ENCODE results near the gene TBL1XR1.
A peak's percentile ranks its signal among the peaks of the same experiment; 100 is the strongest.
"Not testable (repeated sequence)": the region's sequence is repeated elsewhere in the genome, so short reads cannot be mapped to it uniquely, and the experiment has no call there.

TBL1XR1 gene

GRCh38 chr3:177213801-177214535 lies 16.7 kb upstream of the TBL1XR1 start:
- no peaks in the 10 kb centered on the region for H3K27me3 Mint-ChIP-seq
- no peaks in the 10 kb centered on the region for H3K36me3 Mint-ChIP-seq
- H3K27ac Mint-ChIP-seq, result peak overlapping the region; percentile 10
- H3K4me3 Mint-ChIP-seq, result no peak overlapping the region
- H3K9me3 Mint-ChIP-seq (ENCODE audit: low read depth), result no peaks in the 10 kb centered on the region
- H3K4me1 Mint-ChIP-seq (ENCODE audit: low read depth), result peaks cover 3% of the 10 kb centered on the region

- H3K4me3 Mint-ChIP-seq, result no peak overlapping the region
- no peaks in the 10 kb centered on the region for H3K9me3 Mint-ChIP-seq (ENCODE audit: low read depth)
- H3K27me3 Mint-ChIP-seq, result no peaks in the 10 kb centered on the region
- peaks cover 3% of the 10 kb centered on the region for H3K4me1 Mint-ChIP-seq (ENCODE audit: low read depth)
- H3K27ac Mint-ChIP-seq, result no peak overlapping the region
- no peaks in the 10 kb centered on the region for H3K36me3 Mint-ChIP-seq
These were observed 15.5 kb upstream of the TBL1XR1 start for GRCh38 chr3:177212756-177213155.

DNA sequence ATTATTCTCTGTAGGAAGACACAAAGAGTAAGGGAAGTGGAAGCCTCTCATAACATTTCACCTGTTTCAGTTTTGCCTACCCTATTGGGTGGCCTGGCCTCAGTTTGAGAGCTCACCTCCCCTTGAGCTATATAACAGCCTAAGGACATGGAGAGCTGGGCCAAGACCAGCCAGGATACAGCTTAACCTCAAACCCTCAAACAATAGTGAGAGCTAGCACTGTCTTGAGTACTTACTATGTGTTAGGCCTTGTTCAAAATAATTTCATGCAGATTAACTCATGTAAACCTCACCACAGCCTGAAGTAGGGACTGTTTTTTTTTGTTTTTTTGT lies 15.0 kb upstream of the TBL1XR1 start:
- Mint-ChIP-seq H3K4me3 (no peak overlapping the region), H3K36me3 (no peaks in the 10 kb centered on the region), H3K4me1 (ENCODE audit: low read depth) (peaks cover 3% of the 10 kb centered on the region), H3K9me3 (ENCODE audit: low read depth) (no peaks in the 10 kb centered on the region), H3K27ac (no peak overlapping the region), H3K27me3 (no peaks in the 10 kb centered on the region)

DNA sequence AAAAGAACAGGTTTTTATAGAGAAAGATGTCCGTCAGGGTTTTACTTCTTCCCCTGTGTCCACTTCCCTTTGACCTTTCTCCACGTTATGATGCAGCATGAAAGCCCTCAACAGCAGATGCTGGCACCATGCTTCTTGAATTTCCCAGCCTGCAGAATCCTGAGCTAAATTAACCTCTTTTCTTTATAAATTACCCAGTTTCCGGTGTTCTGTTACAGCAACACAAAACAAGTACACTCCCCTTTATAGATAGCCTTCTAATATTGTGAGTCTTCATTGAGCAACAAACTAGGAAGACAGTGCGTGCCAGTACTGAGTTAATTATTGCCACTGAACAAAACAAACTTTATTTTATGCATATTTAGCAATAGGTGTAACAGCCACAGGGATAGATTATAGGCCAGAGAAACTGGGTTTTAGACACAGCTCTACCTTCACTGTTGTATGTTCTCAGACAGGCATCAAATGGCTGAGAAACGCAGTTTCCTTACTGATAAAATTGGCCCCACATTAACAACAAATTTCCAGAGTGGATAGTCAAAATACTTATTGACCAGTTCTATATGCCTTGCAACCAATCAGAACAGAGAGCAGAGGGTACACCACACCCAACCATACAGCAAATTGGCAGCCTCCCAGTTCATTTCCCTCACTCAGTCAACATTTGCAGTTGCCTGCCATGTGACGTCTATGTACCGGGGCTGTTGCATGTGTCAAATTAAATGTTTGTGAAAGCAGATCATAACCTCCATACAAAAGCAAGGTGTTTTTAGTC lies 14.4 kb upstream of the TBL1XR1 start:
- peaks cover 3% of the 10 kb centered on the region for H3K4me1 Mint-ChIP-seq (ENCODE audit: low read depth)
- no peaks in the 10 kb centered on the region for H3K36me3 Mint-ChIP-seq
- no peak overlapping the region for H3K4me3 Mint-ChIP-seq
- H3K27me3 Mint-ChIP-seq, result no peaks in the 10 kb centered on the region
- no peak overlapping the region for H3K27ac Mint-ChIP-seq
- no peaks in the 10 kb centered on the region for H3K9me3 Mint-ChIP-seq (ENCODE audit: low read depth)

DNA sequence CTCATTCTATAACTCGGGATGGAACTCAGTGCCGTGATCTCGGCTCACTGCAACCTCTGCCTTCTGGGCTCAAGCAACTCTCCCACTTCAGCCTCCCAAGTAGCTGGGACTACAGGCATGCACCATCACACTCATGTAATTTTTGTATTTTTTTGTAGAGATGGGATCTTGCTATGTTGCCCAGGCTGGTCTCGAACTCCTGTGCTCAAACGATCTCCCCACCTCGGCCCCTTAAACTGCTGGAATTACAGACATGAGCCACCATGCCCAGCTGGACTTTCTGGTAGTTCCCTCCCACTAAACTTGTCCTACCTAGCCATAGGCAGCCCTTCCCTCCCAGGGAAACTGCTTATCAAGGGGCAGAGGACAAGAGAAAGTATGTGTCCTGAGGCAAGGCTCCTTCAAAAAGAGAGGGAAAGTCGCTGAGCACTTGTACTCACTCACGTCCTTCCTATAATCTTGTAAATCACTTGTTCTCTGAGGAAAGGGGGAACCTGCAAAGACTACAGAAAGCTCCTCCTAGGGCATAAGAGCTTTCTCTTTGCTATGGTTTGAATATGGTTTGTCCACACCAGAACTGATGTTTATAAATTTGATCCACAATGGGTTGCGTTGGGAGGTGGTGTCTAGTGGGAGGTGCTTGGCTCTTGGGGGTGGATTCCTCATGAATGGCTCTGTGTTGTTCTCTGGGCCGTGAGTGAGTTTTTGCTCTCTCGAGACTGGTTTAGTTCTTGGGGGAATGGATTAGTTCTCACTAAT lies 13.6 kb upstream of the TBL1XR1 start:
- no peaks in the 10 kb centered on the region for H3K27me3 Mint-ChIP-seq
- H3K27ac Mint-ChIP-seq, result no peak overlapping the region

GRCh38 chr3:177209509-177209908 lies 12.2 kb upstream of the TBL1XR1 start:
- Mint-ChIP-seq H3K4me3 (no peak overlapping the region), H3K36me3 (no peaks in the 10 kb centered on the region), H3K9me3 (ENCODE audit: low read depth) (no peaks in the 10 kb centered on the region), H3K4me1 (ENCODE audit: low read depth) (peaks cover 3% of the 10 kb centered on the region), H3K27me3 (no peaks in the 10 kb centered on the region), H3K27ac (no peak overlapping the region)

More for the DNA sequence above, 13.6 kb upstream of the TBL1XR1 start:
- Mint-ChIP-seq H3K4me1 (ENCODE audit: low read depth) (peaks cover 3% of the 10 kb centered on the region), H3K9me3 (ENCODE audit: low read depth) (no peaks in the 10 kb centered on the region), H3K4me3 (no peak overlapping the region), H3K36me3 (no peaks in the 10 kb centered on the region)

DNA sequence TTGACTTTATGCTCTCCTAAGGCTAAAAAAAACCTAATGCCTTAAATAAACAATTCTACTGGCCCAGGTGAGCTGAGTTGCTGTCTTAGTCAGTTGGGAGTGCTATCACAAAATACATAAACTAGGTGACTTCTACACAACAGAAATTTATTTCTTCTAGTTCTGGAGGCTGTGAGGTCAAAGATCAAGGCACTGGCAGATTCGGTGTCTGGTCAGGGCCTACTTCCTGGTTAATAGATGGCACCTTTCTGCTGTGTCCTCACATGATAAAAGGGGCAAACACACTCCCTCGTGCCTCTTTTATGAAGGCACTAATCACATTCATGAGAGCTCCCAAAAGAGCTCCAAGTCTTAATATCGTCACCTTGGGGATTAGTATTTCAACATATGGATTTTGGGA lies 11.5 kb upstream of the TBL1XR1 start:
- Mint-ChIP-seq H3K9me3 (ENCODE audit: low read depth) (no peaks in the 10 kb centered on the region), H3K4me1 (ENCODE audit: low read depth) (peaks cover 3% of the 10 kb centered on the region), H3K36me3 (no peaks in the 10 kb centered on the region), H3K27me3 (no peaks in the 10 kb centered on the region), H3K4me3 (no peak overlapping the region), H3K27ac (no peak overlapping the region)

DNA sequence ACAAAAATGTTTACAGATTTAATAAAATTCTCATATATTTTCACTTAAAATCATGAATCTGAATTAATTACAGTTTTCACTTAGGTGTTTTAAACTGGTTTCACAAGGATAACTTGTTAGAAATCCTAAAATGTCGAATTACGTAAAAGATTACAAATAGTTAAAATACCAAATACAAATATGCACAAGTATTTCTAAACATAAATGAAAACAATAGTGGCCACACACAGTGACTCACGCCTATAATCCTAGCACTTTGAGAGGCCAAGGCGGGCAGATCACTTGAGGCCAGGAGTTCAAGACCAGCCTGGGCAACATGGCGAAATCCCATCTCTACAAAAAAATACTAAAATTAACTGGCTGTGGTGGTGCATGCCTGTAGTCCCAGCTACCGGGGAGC lies 10.9 kb upstream of the TBL1XR1 start:
- no peak overlapping the region for H3K4me3 Mint-ChIP-seq
- no peaks in the 10 kb centered on the region for H3K27me3 Mint-ChIP-seq
- H3K36me3 Mint-ChIP-seq, result no peaks in the 10 kb centered on the region
- H3K27ac Mint-ChIP-seq, result no peak overlapping the region
- no peaks in the 10 kb centered on the region for H3K9me3 Mint-ChIP-seq (ENCODE audit: low read depth)
- peaks cover 3% of the 10 kb centered on the region for H3K4me1 Mint-ChIP-seq (ENCODE audit: low read depth)

GRCh38 chr3:177206936-177207335 lies 9.7 kb upstream of the TBL1XR1 start:
- H3K36me3 Mint-ChIP-seq, result no peaks in the 10 kb centered on the region
- H3K4me3 Mint-ChIP-seq, result no peak overlapping the region
- H3K27me3 Mint-ChIP-seq, result no peaks in the 10 kb centered on the region
- H3K27ac Mint-ChIP-seq, result no peak overlapping the region
- H3K4me1 Mint-ChIP-seq (ENCODE audit: low read depth), result peaks cover 14% of the 10 kb centered on the region
- no peaks in the 10 kb centered on the region for H3K9me3 Mint-ChIP-seq (ENCODE audit: low read depth)

GRCh38 chr3:177203689-177204395 lies 6.6 kb upstream of the TBL1XR1 start:
- H3K27me3 Mint-ChIP-seq, result no peaks in the 10 kb centered on the region
- H3K36me3 Mint-ChIP-seq, result no peaks in the 10 kb centered on the region
- peaks cover 38% of the 10 kb centered on the region for H3K4me1 Mint-ChIP-seq (ENCODE audit: low read depth)
- H3K27ac Mint-ChIP-seq, result no peak overlapping the region
- H3K9me3 Mint-ChIP-seq (ENCODE audit: low read depth), result no peaks in the 10 kb centered on the region
- no peak overlapping the region for H3K4me3 Mint-ChIP-seq

DNA sequence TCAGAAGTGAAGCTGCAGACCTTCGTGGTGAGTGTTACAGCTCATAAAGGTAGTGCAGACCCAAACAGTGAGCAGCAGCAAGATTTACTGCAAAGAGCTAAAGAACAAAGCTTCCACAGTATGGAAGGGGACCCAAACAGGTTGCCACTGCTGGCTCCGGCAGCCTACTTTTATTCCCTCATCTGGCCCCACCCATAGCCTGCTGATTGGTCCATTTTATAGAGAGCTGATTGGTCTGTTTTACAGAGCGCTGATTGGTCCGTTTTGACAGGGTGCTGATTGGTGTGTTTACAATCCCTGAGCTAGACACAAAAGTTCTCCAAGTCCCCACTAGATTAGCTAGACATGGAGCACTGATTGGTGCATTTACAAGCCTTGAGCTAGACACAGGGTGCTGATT lies 5.7 kb upstream of the TBL1XR1 start:
- not testable (repeated sequence) for H3K9me3 Mint-ChIP-seq (ENCODE audit: low read depth); H3K27me3 Mint-ChIP-seq; H3K4me3 Mint-ChIP-seq; H3K36me3 Mint-ChIP-seq
- peaks cover 46% of the 10 kb centered on the region for H3K4me1 Mint-ChIP-seq (ENCODE audit: low read depth)
- H3K27ac Mint-ChIP-seq, result peak overlapping the region; percentile 99

DNA sequence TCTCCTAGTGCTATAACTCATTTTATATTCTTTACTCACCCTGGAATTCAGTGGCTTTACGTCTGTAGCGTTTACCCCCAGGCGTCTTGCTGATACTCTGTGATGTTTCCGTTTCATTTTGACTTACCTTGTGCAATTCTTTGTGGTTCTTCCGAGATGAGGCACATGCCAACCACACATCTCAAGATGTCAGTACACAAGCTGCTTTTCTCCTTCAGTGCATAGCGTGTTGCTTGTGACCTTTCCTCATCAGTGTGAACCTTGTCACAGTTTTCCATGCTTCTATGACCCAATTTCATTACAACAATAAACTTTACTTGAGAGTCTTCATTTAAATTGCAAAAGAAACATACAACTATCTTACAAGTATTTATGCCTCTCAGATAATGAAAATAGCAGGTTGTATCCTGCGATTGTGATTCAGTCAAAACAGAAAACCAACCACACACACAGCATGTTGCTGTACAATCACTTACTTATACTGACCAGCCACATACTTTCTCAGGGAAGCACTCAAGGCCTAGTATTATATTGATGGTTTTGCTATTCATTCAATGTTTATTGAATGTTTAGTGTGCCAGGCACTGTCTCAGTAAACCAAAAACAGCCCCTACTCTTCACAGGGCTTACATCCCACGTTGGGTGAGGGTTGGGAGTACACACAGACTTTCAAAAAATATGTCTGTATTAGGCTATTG lies 4.6 kb upstream of the TBL1XR1 start:
- Mint-ChIP-seq H3K27me3 (no peaks in the 10 kb centered on the region), H3K36me3 (no peaks in the 10 kb centered on the region), H3K4me1 (ENCODE audit: low read depth) (peaks cover 47% of the 10 kb centered on the region), H3K4me3 (peak overlapping the region; percentile 73), H3K27ac (peak overlapping the region; percentile 99), H3K9me3 (ENCODE audit: low read depth) (no peaks in the 10 kb centered on the region)

GRCh38 chr3:177199206-177199760 lies 2.0 kb upstream of the TBL1XR1 start:
- Mint-ChIP-seq H3K9me3 (ENCODE audit: low read depth) (no peaks in the 10 kb centered on the region), H3K27ac (peak overlapping the region; percentile 99), H3K36me3 (no peaks in the 10 kb centered on the region), H3K4me1 (ENCODE audit: low read depth) (peaks cover 59% of the 10 kb centered on the region), H3K4me3 (peak overlapping the region; percentile 83), H3K27me3 (no peaks in the 10 kb centered on the region)
